Hematopoietic multipotent progenitor cell treated with erythropoietin and hydrocortisone succinate and interleukin-3 and kit ligand, for 17 days (in vitro differentiated cells): Measurements from ENCODE around the gene MYO16.

ENCODE experiments used
- DNase-seq: peaks from one replicate; pipeline ENCODE4 v3.0.0-alpha.2; 2015; ENCODE audit warnings: low spot score

Gene MYO16

GRCh38 chr13:108797354-108797753 is 167.9 kb downstream of the MYO16 start:
- no peak for DNase-seq

- DNase-seq: no peak
Measured at GRCh38 chr13:108807841-108808240, 178.4 kb downstream of the MYO16 start.

GRCh38 chr13:108812165-108812564 is 182.8 kb downstream of the MYO16 start:
- DNase-seq: no peak

- no peak for DNase-seq
Measured at GRCh38 chr13:108812661-108813060, 183.2 kb downstream of the MYO16 start.

GRCh38 chr13:108813587-108814170 is 184.3 kb downstream of the MYO16 start:
- DNase-seq: no peak

- no peak for DNase-seq
Measured at GRCh38 chr13:108816375-108816774, 187.0 kb downstream of the MYO16 start.

GRCh38 chr13:108827646-108828045 is 198.2 kb downstream of the MYO16 start:
- DNase-seq: no peak

- DNase-seq: no peak
Measured at GRCh38 chr13:108828086-108828815, 198.8 kb downstream of the MYO16 start.

GRCh38 chr13:108830916-108831315 is 201.5 kb downstream of the MYO16 start:
- DNase-seq: no peak

GRCh38 chr13:108833531-108833930 is 204.1 kb downstream of the MYO16 start:
- DNase-seq: no peak

- no peak for DNase-seq
Measured at GRCh38 chr13:108834193-108834592, 204.8 kb downstream of the MYO16 start.

- no peak for DNase-seq
Measured at GRCh38 chr13:108835083-108835482, 205.7 kb downstream of the MYO16 start.

- DNase-seq: no peak
Measured at GRCh38 chr13:108850691-108851090, 221.3 kb downstream of the MYO16 start.

- DNase-seq: no peak
Measured at GRCh38 chr13:108851660-108852059, 222.2 kb downstream of the MYO16 start.

GRCh38 chr13:108853031-108853430 is 223.6 kb downstream of the MYO16 start:
- DNase-seq: no peak

- DNase-seq: no peak
Measured at GRCh38 chr13:108855737-108856387, 226.5 kb downstream of the MYO16 start.

GRCh38 chr13:108858676-108859075 is 229.3 kb downstream of the MYO16 start:
- DNase-seq: no peak

GRCh38 chr13:108859197-108860012 is 230.0 kb downstream of the MYO16 start:
- no peak for DNase-seq

- DNase-seq: no peak
Measured at GRCh38 chr13:108860418-108860817, 231.0 kb downstream of the MYO16 start.

GRCh38 chr13:108877300-108877699 is 247.9 kb downstream of the MYO16 start:
- no peak for DNase-seq

GRCh38 chr13:108878732-108879131 is 249.3 kb downstream of the MYO16 start:
- no peak for DNase-seq

- DNase-seq: no peak
Measured at GRCh38 chr13:108889324-108889984, 260.0 kb downstream of the MYO16 start.
